Adrenal gland (tissue), 12 donors: ENCODE data around the gene SMIM34. TPM values are rescaled to one million over a fixed set of nuclear protein-coding genes. Genes with fewer than 3 reads are reported as not detected.
"Not testable (repeated sequence)": the region's sequence is repeated elsewhere in the genome, so short reads cannot be mapped to it uniquely, and the experiment has no call there.

ENCODE experiments used
- DNase-seq, 7 donors: peaks; one replicate each; pipeline ENCODE4 v3.0.0-alpha.2; 2019 to 2020
- H3K27ac ChIP-seq, 5 donors: fragments of 200-600 bp; sonication (generic) in 4 of 5; 1 replicate in 3 of 5; 2 replicates in 2 of 5; pipeline versions ENCODE4 v1.5.1 to v1.8.0; 2016 to 2020; ENCODE audit warnings: mild to moderate bottlenecking in 1 of 5
- H3K27me3 ChIP-seq: fragments of 200-600 bp; 2 replicates; pipeline ENCODE4 v1.8.0; 2021
- H3K36me3 ChIP-seq, 2 donors: fragments of 200-600 bp; replicated peaks in 1 of 2; 1 replicate in 1 of 2; 2 replicates in 1 of 2; pipeline versions ENCODE4 v1.5.1 to v1.8.0; 2018 to 2022
- H3K4me1 ChIP-seq, 2 donors: fragments of 200-600 bp; replicated peaks in 1 of 2; 1 replicate in 1 of 2; 2 replicates in 1 of 2; pipeline versions ENCODE4 v1.5.1 to v1.8.0; 2018 to 2021
- H3K4me3 ChIP-seq, 4 donors: fragments of 200-600 bp; sonication (generic) in 3 of 4; one replicate each; pipeline ENCODE4 v1.5.1; 2016 to 2018
- H3K9me3 ChIP-seq, 3 donors: fragments of 200-600 bp; sonication (generic) in 1 of 3; replicated peaks in 1 of 3; 1 replicate in 2 of 3; 2 replicates in 1 of 3; pipeline versions ENCODE4 v1.5.1 to v1.8.0; 2016 to 2021
- CTCF ChIP-seq, 6 experiments: fragments of 450-650 bp in 4 of 6; fragments of 200-600 bp in 2 of 6; sonication (generic) in 1 of 6; IDR thresholded peaks; 1 replicate in 5 of 6; 2 replicates in 1 of 6; pipeline versions ENCODE4 v1.5.1 to v1.8.0; 2016 to 2021; ENCODE audit warnings: antibody characterized with exemption in 6 of 6, mild to moderate bottlenecking in 2 of 6, moderate library complexity in 1 of 6
- POLR2A ChIP-seq, 2 donors: fragments of 450-650 bp; IDR thresholded peaks; one replicate each; pipeline ENCODE4 v1.6.1; 2017; ENCODE audit warnings: antibody characterized with exemption in 2 of 2, mild to moderate bottlenecking in 2 of 2, moderate library complexity in 1 of 2
- WGBS, 4 donors: extraction: QIAGEN DNeasy Blood & Tissue Kit in 2 of 4; methylation state at CpG; one replicate each; pipeline versions ENCODE4 v1.1.5 to v1.1.7; 2013 to 2017; 5-methylcytosine and 5-hydroxymethylcytosine counted together
- intact Hi-C, 2 donors: fragments of 100-400 bp; cut with DNase I; formaldehyde crosslinking; loops; one replicate each; pipeline versions ENCODE4 v1.14.1 to v1.15.0; 2022 to 2023
- polyA plus RNA-seq, 3 donors: library from polyadenylated mRNA; stranded (reverse); fragments of 200-250 nt in 2 of 3; fragments of 350-450 nt in 1 of 3; fragmentation: Illumina TruSeq in 1 of 3; extraction: RNeasy Lipid Tissue Mini Kit (QIAGEN cat#74804) in 1 of 3; gene quantifications; one replicate each; pipeline ENCODE4 v1.2.3, GENCODE V29; 2013 to 2014
- small RNA-seq, 2 donors: library from RNA; depleted of rRNA; stranded (forward); fragments of <200 nt; gene quantifications; one replicate each; pipeline ENCODE3, GENCODE V24; 2016
- total RNA-seq, 9 donors: library from RNA; depleted of rRNA in 4 of 9; stranded (reverse); fragments of >200 nt in 4 of 9; fragments of 120-200 nt in 1 of 9; fragmentation: NEBNext Ultra II Directional in 1 of 9; extraction: Animal tissue kit (Norgen Biotek cat#: 25700) in 1 of 9; gene quantifications; one replicate each; pipeline versions ENCODE4 v1.1.0 to v1.2.4, GENCODE V29; 2013 to 2023
- donor health status: healthy with polysubstance abuse.
- donor health status: Bipolar disorder and iron deficiency.
- donor health status: DM: yes; HTN: yes; CAD: no.
- donor health status: DM: no; HTN: no; CAD: no.
- donor health status: DM: no; HTN: no; CAD: no.
- donor health status: DM: yes; HTN: yes; CAD: no.

The SMIM34 gene
- total and polyA plus RNA-seq, 12 donors: 0.28 TPM; not detected in 11

- H3K27ac ChIP-seq, intact Hi-C loops, DNase-seq, H3K36me3 ChIP-seq, H3K9me3 ChIP-seq, H3K4me1 ChIP-seq, H3K27me3 ChIP-seq, H3K4me3 ChIP-seq: not testable (repeated sequence)
- WGBS, 4 donors: no CpG with 5 or more reads among the region's 8 CpGs
These were observed 49.3 kb downstream of the SMIM34 start for GRCh38 chr21:34374462-34374861.

- 75 to 91% (median 86%) methylated on average over 5 of the region's 5 CpGs for WGBS, 4 donors
- no peaks in the 10 kb centered on the region for H3K9me3 ChIP-seq
- intact Hi-C loops: no loop called here
- no peak overlapping the region for H3K4me3 ChIP-seq
- DNase-seq: peak in 4 of 7 donors; percentile 3 to 40 (median 10)
- TF ChIP-seq CTCF (IDR thresholded peaks at IDR 0.05): no peak
- no peak for TF ChIP-seq POLR2A (IDR thresholded peaks at IDR 0.05)
- H3K27me3 ChIP-seq: no peaks in the 10 kb centered on the region
- no peaks in the 10 kb centered on the region for H3K36me3 ChIP-seq
- no peak overlapping the region for H3K27ac ChIP-seq
- no peaks in the 10 kb centered on the region for H3K4me1 ChIP-seq
These were observed 51.4 kb downstream of the SMIM34 start for GRCh38 chr21:34372321-34372720.

GRCh38 chr21:34369741-34370140 is 54.0 kb downstream of the SMIM34 start:
- H3K27me3 ChIP-seq: no peaks in the 10 kb centered on the region
- no peaks in the 10 kb centered on the region for H3K4me1 ChIP-seq
- H3K9me3 ChIP-seq: no peaks in the 10 kb centered on the region
- H3K4me3 ChIP-seq: no peak overlapping the region
- no peak overlapping the region for H3K27ac ChIP-seq
- no peak for DNase-seq
- TF ChIP-seq CTCF (IDR thresholded peaks at IDR 0.05) (no peak), POLR2A (IDR thresholded peaks at IDR 0.05) (no peak)
- intact Hi-C loops: no loop called here
- WGBS, 4 donors: 28 to 48% (median 32%) methylated on average over 1 of the region's 1 CpG
- H3K36me3 ChIP-seq: no peaks in the 10 kb centered on the region

Small RNA genes within 50 kb of the gene (small RNA-seq; reads per million reads assigned to genes)
- gene RF00614: 0 reads per million in 2 donors

Other genes with a start within 250 kb of the SMIM34 start
- under 1 TPM in 2 of 9 donors, not detected in 7; 0.22 to 0.32 TPM for gene KCNE2, start 59.9 kb downstream of the SMIM34 start, total RNA-seq
- gene KCNE2, start 59.9 kb downstream of the SMIM34 start, polyA plus RNA-seq: under 1 TPM in 2 of 3 donors, not detected in 1; 0.47 to 0.80 TPM
- 10 to 100 TPM in 3 of 9 donors, 1 to 10 TPM in 5, not detected in 1; 3.8 to 24.4 (median 8.4) TPM for gene SMIM11, start 48.4 kb downstream of the SMIM34 start, total RNA-seq
- 10 to 100 TPM in 1 of 3 donors, 1 to 10 TPM in 2; 2.3 to 14.6 (median 4.6) TPM for gene SMIM11, start 48.4 kb downstream of the SMIM34 start, polyA plus RNA-seq
- 1 to 10 TPM in 7 of 9 donors, under 1 TPM in 2; 0.11 to 4.8 (median 2.0) TPM for gene KCNE1, start 88.3 kb upstream of the SMIM34 start, total RNA-seq
- gene KCNE1, start 88.3 kb upstream of the SMIM34 start, polyA plus RNA-seq: 1 to 10 TPM in 1 of 3 donors, under 1 TPM in 2; 0.37 to 2.3 (median 0.57) TPM
- gene RCAN1, start 191.2 kb upstream of the SMIM34 start, total RNA-seq: 10 to 100 TPM; 11.5 to 74.4 (median 23.7) TPM
- 10 to 100 TPM; 17.8 to 26.5 (median 22.1) TPM for gene RCAN1, start 191.2 kb upstream of the SMIM34 start, polyA plus RNA-seq
- gene CLIC6, start 245.0 kb upstream of the SMIM34 start, total RNA-seq: under 1 TPM in 5 of 9 donors, not detected in 4; 0.07 to 0.41 (median 0.21) TPM
- under 1 TPM in 2 of 3 donors, not detected in 1; 0.24 to 0.32 TPM for gene CLIC6, start 245.0 kb upstream of the SMIM34 start, polyA plus RNA-seq